NCI-H1436 treated with DMSO at 0.1 percent for 48 hours (cell line): ENCODE results near the gene TSSK3.
"Not testable (repeated sequence)": the region's sequence is repeated elsewhere in the genome, so short reads cannot be mapped to it uniquely, and the experiment has no call there.

Experiments used
- DNase-seq: peaks from one replicate; lab custom pipeline; 2025; lab: John Stamatoyannopoulos, UW

Gene TSSK3

DNA sequence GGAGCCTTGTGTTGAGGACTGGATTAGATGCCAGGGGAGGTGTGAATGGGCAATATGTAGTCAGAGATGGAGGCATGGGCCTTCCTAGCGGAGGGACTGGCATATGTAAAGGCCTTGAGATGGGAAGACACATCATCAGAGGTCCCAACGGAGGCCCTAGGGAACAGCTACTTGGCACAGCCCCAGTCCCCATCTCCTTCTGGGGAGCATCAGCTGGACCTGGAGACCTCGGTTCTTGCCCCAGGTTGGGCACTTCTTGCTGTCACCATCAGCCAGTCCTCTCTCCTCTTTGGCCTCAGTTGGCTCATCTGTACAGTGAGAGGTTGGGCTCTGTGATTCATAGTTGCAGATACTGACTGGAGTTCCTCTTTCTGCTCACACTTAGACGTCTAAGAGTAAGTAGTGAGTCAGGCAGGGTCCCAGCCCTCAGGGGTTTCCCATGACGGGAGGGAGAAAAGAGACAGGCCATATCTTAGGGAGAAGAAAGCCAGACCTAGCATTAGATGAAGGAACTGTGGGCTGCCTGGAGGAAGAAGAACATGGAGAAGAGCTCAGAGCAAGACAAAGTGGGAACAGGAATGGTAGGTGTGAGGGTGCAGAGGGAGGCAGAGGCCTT lies 22.9 kb upstream of the TSSK3 start:
- DNase-seq: no peak

DNA sequence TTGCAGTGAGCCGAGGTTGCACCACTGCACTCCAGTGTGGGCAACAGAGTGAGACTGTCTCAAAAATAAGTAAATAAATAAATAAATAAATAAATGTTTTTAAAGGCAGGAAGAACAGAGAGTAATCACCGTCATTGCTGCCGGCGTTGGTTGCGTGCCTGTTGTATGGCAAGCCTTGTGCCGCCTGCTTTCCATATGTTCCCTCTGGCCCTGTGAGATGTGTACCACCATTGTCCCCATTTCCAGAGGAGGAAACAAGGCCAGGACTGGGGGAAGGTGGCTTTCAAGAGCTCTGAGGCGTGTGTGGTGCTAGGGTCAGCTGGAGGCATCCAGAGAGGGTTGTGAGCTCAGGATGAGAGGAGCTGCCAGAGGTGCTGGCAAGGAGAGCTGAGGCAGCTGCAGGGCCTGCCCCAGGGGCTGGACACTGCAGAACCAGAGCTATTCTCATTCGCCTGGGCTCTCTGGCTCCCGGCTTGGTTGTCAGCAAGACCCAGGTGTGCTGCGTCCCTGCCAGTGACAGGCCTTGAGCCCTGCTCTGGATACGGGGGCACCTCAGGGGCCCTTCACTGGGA lies 21.1 kb upstream of the TSSK3 start:
- no peak for DNase-seq

DNA sequence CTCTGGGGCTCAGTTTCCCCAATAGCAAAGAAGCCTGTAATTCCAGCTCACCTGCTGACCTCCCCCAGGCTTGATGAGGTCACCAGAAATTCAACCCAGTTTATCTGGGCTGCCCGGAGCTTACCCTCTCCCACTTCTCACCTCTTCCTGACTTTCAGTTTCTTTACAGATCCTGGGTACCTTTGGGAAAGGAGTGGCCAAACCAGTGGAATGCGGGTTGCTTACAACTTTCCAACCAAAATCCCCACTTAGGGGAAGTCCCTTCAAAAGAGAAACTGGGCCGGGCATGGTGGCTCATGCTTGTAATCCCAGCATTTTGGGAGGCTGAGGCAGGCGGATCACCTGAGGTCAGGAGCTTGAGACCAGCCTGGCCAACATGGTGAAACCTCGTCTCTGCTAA lies 20.4 kb upstream of the TSSK3 start:
- DNase-seq: no peak

DNA sequence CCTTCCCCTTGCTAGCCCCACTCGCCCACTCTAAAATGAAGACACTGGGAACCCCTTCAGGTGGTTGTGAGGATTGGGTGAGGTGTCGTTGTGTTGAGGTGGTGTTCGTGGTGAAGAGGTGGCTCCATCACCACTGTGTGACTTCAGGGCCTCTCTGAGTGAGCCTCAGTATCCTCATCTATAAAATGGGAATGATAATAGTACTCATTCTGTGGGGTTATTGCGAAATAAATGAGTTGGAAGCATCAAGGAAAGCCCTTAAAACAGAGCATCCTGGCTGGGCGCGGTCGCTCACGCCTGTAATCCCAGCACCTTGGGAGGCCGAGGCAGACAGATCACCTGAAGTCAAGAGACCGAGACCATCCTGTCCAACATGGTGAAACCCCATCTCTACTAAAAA lies 19.6 kb upstream of the TSSK3 start:
- DNase-seq: no peak

DNA sequence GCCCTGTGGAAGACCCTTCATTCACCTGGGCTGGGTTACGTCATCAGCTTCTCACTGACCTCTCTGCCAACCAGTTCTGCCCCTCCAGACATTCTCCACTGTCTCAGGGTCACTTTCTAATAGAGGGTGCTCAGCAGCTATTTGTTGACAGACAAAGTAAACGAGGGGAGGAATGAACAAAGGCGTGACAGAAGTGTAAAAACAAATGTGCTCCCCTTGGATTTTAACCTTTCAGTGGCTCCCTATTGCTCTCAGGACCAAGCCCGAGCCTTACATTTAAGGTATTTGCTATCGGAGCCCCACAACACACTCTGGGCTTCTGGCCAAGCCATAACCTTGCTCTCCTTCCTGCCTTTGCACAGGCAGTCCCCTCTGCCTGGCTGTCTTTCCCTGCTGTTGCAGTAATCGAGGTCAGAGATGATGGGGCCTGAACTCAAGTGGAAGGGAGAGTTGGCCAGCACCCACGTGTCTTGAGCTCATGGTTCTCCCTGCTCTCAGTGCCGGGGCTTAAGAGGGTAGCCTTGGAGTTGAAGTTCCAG lies 17.0 kb upstream of the TSSK3 start:
- no peak for DNase-seq

DNA sequence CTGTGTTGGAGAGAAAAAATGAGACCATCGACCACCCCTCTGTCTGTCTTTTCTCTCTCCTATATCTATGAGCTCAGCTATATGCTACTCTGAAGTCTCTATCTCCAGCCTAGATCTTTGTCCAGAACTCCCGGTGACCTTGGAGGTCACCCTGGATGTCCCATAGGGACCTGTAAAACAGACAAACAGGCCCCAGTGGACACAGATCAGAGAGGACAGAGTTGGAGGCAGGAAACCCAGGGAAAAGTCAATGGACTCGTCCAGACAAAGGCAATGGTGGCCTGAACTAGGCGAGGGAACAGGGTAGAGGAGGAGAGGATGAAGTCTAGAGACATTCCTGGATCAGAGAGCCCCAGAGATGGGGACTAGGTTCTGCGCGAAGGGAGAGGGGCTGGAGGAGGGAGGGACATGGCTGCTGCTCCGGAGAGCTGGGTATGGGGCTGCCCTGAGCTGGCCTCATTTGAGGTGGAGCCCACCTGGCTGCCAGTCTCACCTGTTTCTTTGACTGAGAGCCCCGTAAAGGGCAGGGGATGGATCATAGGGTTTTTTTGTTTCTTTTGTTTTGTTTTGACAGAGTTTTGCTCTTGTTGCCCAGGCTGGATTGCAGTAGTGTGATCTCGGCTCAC lies 15.7 kb upstream of the TSSK3 start:
- DNase-seq: no peak

DNA sequence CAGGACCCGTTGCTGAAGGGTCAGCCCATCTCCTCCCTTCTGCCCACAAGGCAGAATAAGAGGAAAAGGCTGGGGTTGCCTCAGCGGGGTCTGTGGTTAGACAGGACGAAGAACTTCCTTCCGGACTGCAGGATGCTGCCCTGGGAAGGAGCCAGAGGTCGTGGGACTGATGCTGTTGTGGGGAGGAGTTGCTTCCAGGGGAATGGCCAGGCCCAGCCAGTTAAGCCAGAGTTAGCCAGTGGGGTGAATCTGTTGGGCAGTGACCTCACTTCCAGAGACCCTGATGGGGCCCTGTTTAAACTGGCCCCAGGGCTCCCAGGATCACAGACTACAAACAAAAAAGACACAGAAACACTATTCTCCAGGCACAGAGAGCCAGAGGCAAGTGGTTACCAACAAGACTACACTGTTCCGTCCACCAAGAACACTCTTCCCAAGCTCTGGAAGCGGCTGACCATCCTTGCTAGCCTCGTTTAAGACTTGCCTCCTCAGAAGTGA lies 13.1 kb upstream of the TSSK3 start:
- DNase-seq: no peak

DNA sequence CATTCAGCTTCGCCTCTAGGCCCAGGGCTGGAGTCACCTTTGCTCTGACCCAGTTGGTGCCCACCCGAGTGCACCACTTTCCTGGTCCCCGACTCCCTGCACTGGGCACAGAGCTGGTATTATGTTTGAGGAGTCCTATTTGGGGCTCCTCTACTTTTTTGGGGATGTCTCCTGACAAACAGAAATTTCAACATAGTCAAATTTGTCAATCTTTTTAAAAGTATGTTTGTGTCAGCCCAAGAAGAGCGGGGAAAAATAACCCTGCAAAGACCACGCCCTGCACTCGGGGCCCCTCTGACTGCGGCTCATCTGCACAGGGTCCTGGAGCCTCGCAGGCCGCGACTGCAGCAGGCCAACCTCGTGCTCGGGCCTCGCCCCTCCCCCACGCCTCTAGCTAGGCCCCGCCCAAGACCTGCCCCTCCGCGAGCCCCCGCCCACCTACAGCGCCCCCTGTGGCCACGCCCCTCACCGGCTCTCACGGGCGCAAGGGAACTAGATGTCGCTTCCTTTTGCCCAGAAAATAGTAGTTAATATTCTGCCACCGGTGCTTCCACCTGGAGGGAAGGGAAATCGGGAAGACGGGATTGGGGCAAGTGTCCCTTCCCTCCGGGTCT lies 11.4 kb upstream of the TSSK3 start:
- DNase-seq: no peak

DNA sequence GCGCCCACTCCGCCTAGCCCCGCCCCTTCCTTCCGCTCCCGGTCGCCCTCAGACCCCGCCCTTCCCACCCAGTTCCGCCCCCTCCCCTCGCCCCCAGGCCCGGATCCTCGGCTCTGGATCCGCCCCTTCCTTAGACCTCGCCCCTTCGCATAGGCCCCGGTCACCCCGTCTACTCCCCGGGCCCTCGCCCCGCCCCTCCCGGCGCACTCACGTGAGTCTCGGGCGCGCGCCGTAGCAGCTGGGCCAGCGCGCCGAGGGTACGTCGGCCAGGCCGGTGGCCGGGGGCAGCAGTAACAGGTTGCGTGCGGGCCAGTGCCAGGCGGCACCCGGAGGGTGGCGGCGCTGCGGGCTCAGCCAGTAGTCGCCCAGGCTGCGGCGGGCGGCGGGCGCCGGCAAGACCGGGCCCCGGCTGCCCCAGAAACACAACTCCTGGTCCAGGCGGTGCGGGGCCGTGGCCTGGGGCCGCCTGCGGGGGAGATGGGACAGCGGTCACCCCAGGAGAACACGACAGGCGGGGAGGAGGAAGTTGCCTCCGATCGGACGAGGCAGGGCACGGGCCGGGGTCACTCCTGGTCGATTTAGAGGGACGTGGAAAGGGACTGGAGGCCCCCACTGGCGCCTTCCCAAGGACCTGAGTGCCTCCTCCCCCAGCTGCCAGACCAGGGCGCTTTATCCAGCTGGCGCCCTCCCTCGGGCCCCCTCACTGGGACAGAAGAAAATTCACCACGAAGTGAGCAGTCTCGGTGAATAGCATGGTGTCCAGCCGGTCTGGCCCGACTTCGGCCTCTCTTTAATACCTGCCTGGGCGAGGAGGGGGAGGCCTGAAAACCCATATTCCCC lies 10.7 kb upstream of the TSSK3 start:
- peak; percentile 42 for DNase-seq

DNA sequence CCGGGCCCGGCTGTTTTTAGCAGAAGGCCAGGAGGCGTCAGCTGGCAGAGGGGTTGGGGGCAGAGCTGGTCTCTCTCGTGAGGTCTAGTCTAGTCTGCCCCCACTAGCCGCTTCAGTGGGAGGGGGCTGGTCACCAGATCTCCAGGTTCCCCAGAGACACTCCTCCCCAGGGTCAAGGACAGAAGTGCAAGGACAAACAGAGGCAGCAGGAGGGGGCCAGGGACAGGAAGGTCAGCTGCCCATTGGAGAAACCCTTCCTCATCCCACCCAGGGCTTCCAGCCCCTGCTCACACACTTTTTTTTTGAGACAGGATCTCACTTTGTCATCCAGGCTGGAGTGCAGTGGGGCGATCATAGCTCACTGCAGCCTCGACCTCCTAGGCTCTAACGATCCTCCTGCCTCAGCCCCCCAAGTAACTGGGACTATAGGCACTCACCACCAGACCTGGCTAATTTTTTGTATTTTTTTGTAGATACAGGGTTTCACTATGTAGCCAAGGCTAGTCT lies 10.0 kb upstream of the TSSK3 start:
- no peak for DNase-seq

DNA sequence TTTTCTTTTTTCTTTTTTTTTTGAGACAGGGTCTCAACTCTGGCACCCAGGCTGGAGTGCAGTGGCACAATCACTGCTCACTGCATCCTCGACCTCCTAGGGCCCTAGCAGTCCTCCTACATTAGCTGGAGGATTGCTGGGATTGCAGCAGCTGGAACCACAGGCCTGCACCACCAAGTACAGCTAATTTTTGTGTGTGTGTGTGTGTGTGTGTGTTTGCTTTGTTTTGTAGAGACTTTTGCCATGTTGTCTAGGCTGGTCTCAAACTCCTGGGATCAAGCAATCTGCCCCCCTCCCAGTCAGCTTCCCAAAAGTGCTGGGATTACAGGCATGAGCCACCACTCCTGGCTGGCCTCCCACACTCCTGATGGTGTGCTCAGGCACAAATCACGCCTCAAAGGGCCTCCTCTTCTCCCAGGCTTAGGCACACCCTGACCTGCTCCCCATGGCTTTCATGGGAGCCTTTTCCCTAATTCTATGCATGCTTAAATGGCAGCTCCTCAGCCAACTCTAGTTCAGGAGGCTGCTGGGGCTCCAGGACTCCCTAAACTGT lies 9.4 kb upstream of the TSSK3 start:
- no peak for DNase-seq

DNA sequence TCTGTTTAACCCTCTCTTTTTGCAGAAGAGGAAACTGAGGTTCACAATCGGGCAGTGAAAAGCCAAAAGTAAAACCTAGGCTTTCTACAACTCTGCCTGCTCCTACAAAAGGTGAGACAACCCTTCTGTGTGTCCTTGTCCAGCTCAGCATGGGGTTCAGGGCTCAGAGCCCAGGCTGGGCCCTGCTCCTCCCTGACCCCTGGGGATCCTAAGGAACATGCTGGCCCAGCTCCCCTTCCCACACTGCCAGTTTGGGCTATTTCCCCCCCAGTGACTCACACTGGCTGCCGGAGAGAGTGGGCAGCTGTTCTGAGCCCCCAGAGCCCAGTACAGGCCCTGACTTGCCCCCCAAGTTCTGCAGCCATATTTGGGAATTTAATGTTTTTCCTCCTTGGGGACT lies 8.9 kb upstream of the TSSK3 start:
- no peak for DNase-seq

DNA sequence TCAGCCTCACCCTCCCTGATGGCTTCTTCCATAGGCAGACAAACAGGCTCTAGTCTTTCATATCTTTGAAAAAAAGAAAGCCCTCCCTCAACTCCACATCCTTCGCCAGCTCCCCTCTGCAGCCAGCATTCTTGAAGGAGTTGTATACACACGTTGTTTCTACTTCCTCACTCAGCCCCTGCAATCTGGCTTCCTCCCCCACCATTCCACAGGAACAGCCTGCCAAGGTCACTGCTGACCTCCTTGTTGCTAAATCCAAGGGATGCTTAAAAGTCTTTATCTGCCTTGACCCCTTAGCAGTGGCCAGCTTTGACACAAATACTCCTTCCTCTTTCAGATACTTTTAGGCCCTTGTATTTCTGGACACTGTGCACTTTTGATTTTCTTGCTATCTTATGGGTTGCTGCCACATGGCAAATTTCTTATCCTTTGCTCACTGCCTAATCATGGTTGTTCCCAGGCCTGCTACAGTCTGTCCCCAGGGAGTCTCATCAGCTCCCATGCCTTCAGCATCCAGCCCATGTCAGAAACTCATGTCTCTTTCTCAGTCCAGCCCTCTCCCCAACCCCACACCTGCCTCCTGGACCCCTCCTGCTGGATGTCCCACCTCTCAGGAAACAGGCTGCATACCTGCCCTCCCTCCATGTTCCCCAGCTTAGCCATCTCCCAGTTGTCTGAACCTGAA lies 8.3 kb upstream of the TSSK3 start:
- no peak for DNase-seq

DNA sequence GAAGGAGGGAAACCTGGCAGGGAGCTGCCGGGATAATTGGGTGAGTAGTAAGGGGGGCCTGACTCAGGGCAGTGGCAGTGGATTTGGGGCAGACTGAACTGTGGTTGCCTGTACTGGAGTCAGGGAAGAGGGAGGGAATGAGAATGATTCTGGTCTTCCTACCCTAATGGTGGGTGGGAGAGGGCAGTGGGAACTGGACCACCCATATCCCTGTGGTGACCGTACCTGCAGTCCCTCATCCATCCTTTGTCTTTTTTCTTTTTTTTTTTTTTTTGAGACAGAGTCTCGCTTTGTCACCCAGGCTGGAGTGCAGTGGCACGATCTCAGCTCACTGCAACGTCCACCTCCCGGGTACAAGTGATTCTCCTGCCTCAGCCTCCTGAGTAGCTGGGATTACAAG lies 6.6 kb upstream of the TSSK3 start:
- DNase-seq: not testable (repeated sequence)

DNA sequence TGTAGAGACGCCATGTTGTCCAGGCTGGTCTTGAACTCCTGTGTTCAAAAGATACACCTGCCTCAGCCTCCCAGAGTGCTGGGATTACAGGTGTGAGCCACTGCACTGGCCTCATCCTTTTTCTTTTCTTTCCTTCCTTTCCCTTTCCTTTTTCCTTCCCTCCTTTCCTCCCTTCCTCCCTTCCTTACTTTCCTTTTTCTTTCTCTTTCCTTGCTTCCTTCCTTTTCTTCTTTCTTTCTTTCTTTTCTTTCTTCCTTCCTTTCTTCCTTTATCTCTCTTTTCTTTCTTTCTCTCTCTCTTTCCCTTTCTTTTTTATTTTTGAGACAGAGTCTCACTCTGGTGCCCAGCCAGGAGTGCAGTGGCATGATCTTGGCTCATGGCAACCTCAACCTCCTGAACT lies 5.9 kb upstream of the TSSK3 start:
- no peak for DNase-seq

DNA sequence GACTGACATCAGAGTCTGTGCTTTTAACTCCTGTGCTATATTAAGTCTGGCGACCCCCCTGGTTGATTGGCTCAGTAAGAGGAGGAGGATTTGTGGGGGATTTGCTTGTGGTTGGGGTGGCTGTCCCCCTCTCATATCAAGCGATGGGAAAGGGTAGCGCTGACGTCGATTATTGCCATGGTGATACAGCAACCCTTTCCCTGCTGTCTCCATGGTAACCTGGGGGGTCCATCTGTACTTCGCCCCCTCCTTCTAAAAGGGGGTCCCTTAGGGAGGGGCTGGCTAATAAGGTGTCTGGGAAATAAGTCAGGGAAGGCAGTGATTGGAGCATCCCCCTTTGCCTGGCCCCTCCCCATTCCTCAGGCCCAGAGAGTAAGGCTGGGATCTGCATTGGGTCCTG lies 4.7 kb upstream of the TSSK3 start:
- DNase-seq: no peak

DNA sequence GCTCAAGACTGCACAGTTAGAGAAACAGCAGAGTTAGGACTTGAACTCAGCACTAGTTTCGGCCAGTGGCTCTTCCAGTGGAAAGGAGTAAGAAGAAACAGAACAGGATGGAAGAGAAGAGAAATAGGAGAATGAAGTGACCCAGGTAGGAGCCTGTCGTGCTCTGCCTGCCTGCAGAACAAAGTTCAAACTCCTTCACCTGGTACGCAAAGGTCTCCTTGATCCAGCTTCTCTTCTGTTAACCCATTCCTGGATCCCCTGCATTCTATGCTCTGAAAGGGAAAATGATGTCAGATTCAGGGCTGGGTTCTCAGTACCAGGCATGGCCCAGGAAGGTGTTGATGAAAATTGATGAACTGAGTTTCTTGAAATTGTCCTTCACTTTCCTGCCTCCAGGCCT lies 3.9 kb upstream of the TSSK3 start:
- no peak for DNase-seq

DNA sequence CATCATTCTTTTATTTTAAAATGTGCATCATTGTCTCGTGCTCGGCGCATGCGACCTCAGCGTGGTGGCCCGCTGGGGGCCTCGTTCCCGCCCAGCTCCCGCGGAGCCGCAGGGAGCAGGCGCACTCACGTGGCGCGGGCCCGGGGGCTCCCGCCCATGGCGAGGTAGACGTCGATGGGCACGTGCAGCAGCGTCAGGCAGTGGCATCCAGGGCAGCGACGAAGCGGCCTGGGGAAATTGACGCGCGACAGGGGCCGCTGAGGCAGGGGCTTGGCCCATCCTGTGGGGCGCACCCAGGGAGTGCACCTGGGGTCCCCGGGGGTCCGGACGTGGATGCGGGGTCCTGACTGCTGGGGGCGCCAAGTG lies 1.0 kb upstream of the TSSK3 start:
- DNase-seq: no peak

DNA sequence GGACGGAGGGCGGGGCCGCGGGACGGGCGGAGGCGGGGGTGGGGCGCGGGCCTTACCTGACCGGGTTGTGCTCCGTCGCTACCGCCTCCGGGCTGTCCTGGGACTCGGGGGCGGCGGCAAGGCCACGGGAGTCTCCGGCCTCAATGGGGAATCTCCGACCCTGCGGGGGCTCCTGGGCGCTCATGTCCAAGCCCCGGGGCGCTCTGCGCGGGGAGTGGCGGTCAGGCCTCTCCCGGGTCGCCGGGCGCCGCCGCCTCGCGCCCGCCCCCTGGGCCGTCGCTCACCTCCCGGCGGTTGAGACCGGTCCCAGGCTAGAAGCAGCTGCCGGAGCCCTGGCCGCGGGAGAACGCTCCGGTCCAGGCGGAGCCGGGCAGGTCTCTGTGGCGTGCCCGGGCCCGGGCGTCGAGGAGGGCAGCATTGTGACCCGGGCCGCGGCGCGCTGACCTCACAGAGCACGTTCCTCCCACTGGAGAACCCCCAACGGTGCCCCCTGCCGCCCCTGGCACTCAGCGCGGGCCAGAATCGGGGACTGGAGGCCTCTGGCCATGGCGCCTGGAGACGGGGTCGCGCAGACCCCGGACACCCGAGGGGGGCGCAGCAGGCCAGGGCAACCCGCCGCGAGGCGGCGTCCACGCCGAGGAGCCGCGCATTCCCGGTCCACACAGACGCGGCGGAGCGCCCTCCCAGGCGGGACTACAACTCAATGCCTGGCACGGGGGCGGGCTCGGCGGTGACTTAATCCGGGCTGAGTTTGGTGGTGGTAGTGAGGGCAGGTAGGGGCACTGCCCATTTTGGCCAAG lies 465 bp upstream of the TSSK3 start:
- DNase-seq: no peak

DNA sequence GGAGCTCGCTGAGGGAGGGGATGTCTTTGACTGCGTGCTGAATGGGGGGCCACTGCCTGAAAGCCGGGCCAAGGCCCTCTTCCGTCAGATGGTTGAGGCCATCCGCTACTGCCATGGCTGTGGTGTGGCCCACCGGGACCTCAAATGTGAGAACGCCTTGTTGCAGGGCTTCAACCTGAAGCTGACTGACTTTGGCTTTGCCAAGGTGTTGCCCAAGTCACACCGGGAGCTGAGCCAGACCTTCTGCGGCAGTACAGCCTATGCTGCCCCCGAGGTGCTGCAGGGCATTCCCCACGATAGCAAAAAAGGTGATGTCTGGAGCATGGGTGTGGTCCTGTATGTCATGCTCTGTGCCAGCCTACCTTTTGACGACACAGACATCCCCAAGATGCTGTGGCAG lies 1.4 kb downstream of the TSSK3 start:
- DNase-seq: no peak
